GM18526 (cell line): ENCODE data around the gene FAM124A.

Source experiments
- POLR2A ChIP-seq: IDR thresholded peaks from 3 replicates; pipeline ENCODE4 v1.6.1; 2011; ENCODE audit not compliant: insufficient read length; ENCODE audit errors: extremely low read depth

The FAM124A gene

GRCh38 chr13:51267622-51268021 lies 45.4 kb downstream of the FAM124A start:
- TF ChIP-seq POLR2A = no peak

GRCh38 chr13:51269039-51269438 lies 46.8 kb downstream of the FAM124A start:
- TF ChIP-seq POLR2A = no peak

GRCh38 chr13:51270623-51271415 lies 48.6 kb downstream of the FAM124A start:
- TF ChIP-seq POLR2A = no peak

GRCh38 chr13:51271528-51272085 lies 49.4 kb downstream of the FAM124A start:
- no peak for TF ChIP-seq POLR2A

- TF ChIP-seq POLR2A = no peak
These were observed 52.9 kb downstream of the FAM124A start for GRCh38 chr13:51275101-51275500.

- TF ChIP-seq POLR2A = no peak
These were observed 54.4 kb downstream of the FAM124A start for GRCh38 chr13:51276636-51277035.

GRCh38 chr13:51277928-51278327 lies 55.7 kb downstream of the FAM124A start:
- TF ChIP-seq POLR2A = no peak

- no peak for TF ChIP-seq POLR2A
These were observed 56.4 kb downstream of the FAM124A start for GRCh38 chr13:51278426-51279130.

GRCh38 chr13:51280379-51280940 lies 58.3 kb downstream of the FAM124A start:
- TF ChIP-seq POLR2A = no peak

GRCh38 chr13:51282322-51282721 lies 60.1 kb downstream of the FAM124A start:
- TF ChIP-seq POLR2A = no peak

- TF ChIP-seq POLR2A = no peak
These were observed 61.2 kb downstream of the FAM124A start for GRCh38 chr13:51283371-51283770.

GRCh38 chr13:51284339-51284738 lies 62.1 kb downstream of the FAM124A start:
- no peak for TF ChIP-seq POLR2A

GRCh38 chr13:51286135-51287002 lies 64.2 kb downstream of the FAM124A start:
- TF ChIP-seq POLR2A = no peak

- TF ChIP-seq POLR2A = no peak
These were observed 65.6 kb downstream of the FAM124A start for GRCh38 chr13:51287758-51288157.

GRCh38 chr13:51291341-51291740 lies 69.1 kb downstream of the FAM124A start:
- TF ChIP-seq POLR2A = no peak
